B cell (primary cell): Measurements from ENCODE around the gene FASTK.

Experiments used
- CTCF ChIP-seq: fragments of 200-600 bp; IDR thresholded peaks from one replicate; pipeline ENCODE4 v1.8.0; 2022; ENCODE audit warnings: antibody characterized with exemption, mild to moderate bottlenecking
- EZH2 ChIP-seq: IDR thresholded peaks from 2 replicates; pipeline ENCODE4 v1.6.1; 2012; ENCODE audit warnings: borderline replicate concordance, low read depth, mild to moderate bottlenecking, moderate library complexity, low read length; ENCODE audit not compliant: insufficient read depth, poor library complexity, severe bottlenecking

- TF ChIP-seq EZH2 (no peak), CTCF (no peak)
These were observed 34.6 kb downstream of the FASTK start for GRCh38 chr7:151045967-151046366.
